ENCODE data around the gene COMMD4. TPM values are rescaled to one million over a fixed set of nuclear protein-coding genes. Genes with fewer than 3 reads are reported as not detected.

The COMMD4 gene
- total and polyA plus RNA-seq, 2 of the 8 experiments (the other 6 are each of a cell fraction or from before 2014, with no cell fraction given), result 131 to 236 TPM

- H3K56ac ChIP-seq (replicated peaks; ENCODE audit: insufficient read length, low read depth, low read length), result no peak overlapping the region
- H3K79me2 ChIP-seq (ENCODE audit: control insufficient read depth in 1 of 2, insufficient read depth in 2 of 2, low read length in 2 of 2), result no peaks in the 10 kb centered on the region
- no peak overlapping the region for H2AFZ ChIP-seq (ENCODE audit: low read length)
- no peaks in the 10 kb centered on the region for H3K36me3 ChIP-seq (ENCODE audit: control insufficient read depth in 2 of 4, insufficient read depth in 4 of 4, low read length in 3 of 4)
- no peak overlapping the region for H3K4me3 ChIP-seq (ENCODE audit: extremely low read depth in 1 of 4, insufficient read depth in 2 of 4, low read depth in 3 of 4, low read length in 4 of 4)
- no peak overlapping the region for H2BK120ac ChIP-seq (replicated peaks; ENCODE audit: low read depth, low read length)
- H3K79me1 ChIP-seq (ENCODE audit: low read depth, low read length), result no peaks in the 10 kb centered on the region
- no peak overlapping the region for H3K23ac ChIP-seq (ENCODE audit: insufficient read length)
- H3K23me2 ChIP-seq (ENCODE audit: low read depth, low read length), result no peaks in the 10 kb centered on the region
- no peak overlapping the region for H4K5ac ChIP-seq (ENCODE audit: insufficient read length, low read depth, low read length)
- H3K14ac ChIP-seq (ENCODE audit: insufficient read length), result no peak overlapping the region
- H3K9me3 ChIP-seq (ENCODE audit: insufficient read depth in 2 of 2, low read depth in 1 of 2, low read length in 1 of 2), result no peaks in the 10 kb centered on the region
- ChIA-PET CTCF (ENCODE audit: partially characterized antibody) (interaction anchor here (0.7 to 2.4 kb wide), 3 partner anchors 22 to 385 kb away, joined by 3 to 6 read pairs (median 3); no protein-coding TSS in a partner anchor), POLR2A (ENCODE audit: partially characterized antibody) (interaction anchor here (1.2 kb wide), 1 partner anchor 38 kb away, joined by 3 read pairs; no protein-coding TSS in a partner anchor)
- no peak overlapping the region for H2BK15ac ChIP-seq (ENCODE audit: low read length)
- no peak overlapping the region for H3K9ac ChIP-seq (replicated peaks in 1 of 4; ENCODE audit: extremely low read depth in 1 of 4, low read depth in 3 of 4, low read length in 3 of 4)
- no peaks in the 10 kb centered on the region for H3K27me3 ChIP-seq (replicated peaks in 1 of 4; ENCODE audit: control insufficient read depth in 3 of 4, extremely low read depth in 1 of 4, insufficient read depth in 3 of 4, low read length in 3 of 4)
- no peak overlapping the region for H3K18ac ChIP-seq (ENCODE audit: extremely low read depth, low read length)
- H3K27ac ChIP-seq (ENCODE audit: low read depth, low read length), result no peak overlapping the region
- 92% methylated on average over 2 of the region's 2 CpGs; no CpG with 5 or more reads in 1 of the 2 experiments for WGBS, 2 experiments (ENCODE audit: extremely low coverage in 1 of 2, insufficient coverage in 1 of 2, insufficient read length in 1 of 2, insufficient replicate concordance in 2 of 2, low coverage in 1 of 2, low lambda C conversion rate in 2 of 2, missing lambda C conversion rate in 1 of 2)
- no peaks in the 10 kb centered on the region for H3K4me1 ChIP-seq (replicated peaks in 1 of 4; ENCODE audit: control insufficient read depth in 3 of 4, insufficient read depth in 4 of 4, low read length in 3 of 4)
- H2BK5ac ChIP-seq (ENCODE audit: low read depth, low read length), result no peak overlapping the region
- H4K91ac ChIP-seq (replicated peaks; ENCODE audit: insufficient read length, low read length), result no peak overlapping the region
- DNase-seq (ENCODE audit: low read depth in 1 of 2, low spot score in 2 of 2) (no peak), FAIRE-seq (no peak)
- no peaks in the 10 kb centered on the region for H4K20me1 ChIP-seq (replicated peaks in 1 of 2; ENCODE audit: control insufficient read depth in 1 of 2, insufficient read depth in 2 of 2, low read length in 2 of 2)
- no peak overlapping the region for H2BK20ac ChIP-seq (ENCODE audit: low read length)
- H2BK12ac ChIP-seq (ENCODE audit: low read depth, low read length), result no peak overlapping the region
- no peak overlapping the region for H2AK5ac ChIP-seq (ENCODE audit: low read depth, low read length)
- H3K4ac ChIP-seq (replicated peaks; ENCODE audit: insufficient read length, low read depth, low read length), result no peak overlapping the region
- H3K4me2 ChIP-seq (ENCODE audit: insufficient read depth in 1 of 2, low read depth in 2 of 2, low read length in 2 of 2), result no peak overlapping the region
- no peak overlapping the region for H4K8ac ChIP-seq (ENCODE audit: extremely low read depth, insufficient read depth, low read length)
- TF ChIP-seq TBP (IDR thresholded peaks at IDR 0.05; ENCODE audit: low read depth, low read length) (no peak), USF2 (IDR thresholded peaks at IDR 0.05; ENCODE audit: low read length) (no peak), ATF2 (IDR thresholded peaks at IDR 0.05; ENCODE audit: low read length) (no peak)
Observed at GRCh38 chr15:75329571-75329970, 6.3 kb upstream of the COMMD4 start.
